Peyer's patch (tissue), 4 donors: Measurements from ENCODE around the gene PGGHG.

Experiments used
- CTCF ChIP-seq, 6 experiments: fragments of 450-650 bp in 4 of 6; fragments of 200-600 bp in 2 of 6; sonication (generic) in 1 of 6; IDR thresholded peaks; one replicate each; pipeline ENCODE4 v1.5.1; 2017 to 2019; ENCODE audit warnings: antibody characterized with exemption in 6 of 6, mild to moderate bottlenecking in 3 of 6, moderate library complexity in 1 of 6
- POLR2A ChIP-seq, 2 donors: fragments of 450-650 bp; IDR thresholded peaks; one replicate each; pipeline ENCODE4 v1.5.1; 2017; ENCODE audit warnings: antibody characterized with exemption in 2 of 2, mild to moderate bottlenecking in 2 of 2, moderate library complexity in 2 of 2

DNA sequence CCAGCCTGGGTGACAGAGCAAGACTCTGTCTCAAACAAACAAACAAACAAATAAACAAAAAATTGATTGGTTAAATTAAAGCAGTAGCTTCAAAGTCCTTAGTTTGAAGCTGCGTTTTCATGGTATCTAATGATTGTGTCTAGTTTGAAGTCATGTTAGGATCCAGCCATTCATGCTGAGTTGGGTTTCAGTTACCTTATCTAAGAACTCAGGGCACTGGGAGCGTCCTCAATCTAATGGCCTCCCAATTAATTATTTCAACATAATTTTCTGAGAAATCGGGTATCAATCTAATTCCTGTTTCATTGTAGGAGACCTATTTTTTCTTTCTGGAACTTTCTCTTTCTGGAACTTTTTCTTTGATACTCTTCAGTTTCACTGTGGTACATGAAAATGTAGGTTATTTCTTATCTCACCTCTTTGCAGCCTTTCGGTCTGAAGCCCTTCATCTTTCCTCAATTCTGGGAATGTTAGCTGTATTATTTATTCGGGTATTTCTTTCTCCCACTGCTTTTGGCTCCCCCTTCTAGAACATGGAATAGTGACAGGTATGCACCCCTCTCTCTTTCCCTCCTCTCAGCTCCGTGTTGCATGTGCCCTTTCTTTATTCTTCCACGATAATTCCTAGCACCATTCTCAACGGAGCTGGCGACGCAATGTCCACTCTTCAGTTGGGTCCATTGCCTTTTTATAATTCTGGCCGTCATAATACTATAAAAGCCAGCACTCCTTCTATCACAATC, 56.1 kb downstream of the PGGHG start:
- TF ChIP-seq CTCF (IDR thresholded peaks at IDR 0.05) (no peak), POLR2A (IDR thresholded peaks at IDR 0.05) (no peak)
